ENCODE results near the gene SLC39A13. TPM values are rescaled to one million over a fixed set of nuclear protein-coding genes. Genes with fewer than 3 reads are reported as not detected.

SLC39A13 gene
- total and polyA plus RNA-seq, 12 donors = 8.2 to 92.9 (median 58.6) TPM

DNA sequence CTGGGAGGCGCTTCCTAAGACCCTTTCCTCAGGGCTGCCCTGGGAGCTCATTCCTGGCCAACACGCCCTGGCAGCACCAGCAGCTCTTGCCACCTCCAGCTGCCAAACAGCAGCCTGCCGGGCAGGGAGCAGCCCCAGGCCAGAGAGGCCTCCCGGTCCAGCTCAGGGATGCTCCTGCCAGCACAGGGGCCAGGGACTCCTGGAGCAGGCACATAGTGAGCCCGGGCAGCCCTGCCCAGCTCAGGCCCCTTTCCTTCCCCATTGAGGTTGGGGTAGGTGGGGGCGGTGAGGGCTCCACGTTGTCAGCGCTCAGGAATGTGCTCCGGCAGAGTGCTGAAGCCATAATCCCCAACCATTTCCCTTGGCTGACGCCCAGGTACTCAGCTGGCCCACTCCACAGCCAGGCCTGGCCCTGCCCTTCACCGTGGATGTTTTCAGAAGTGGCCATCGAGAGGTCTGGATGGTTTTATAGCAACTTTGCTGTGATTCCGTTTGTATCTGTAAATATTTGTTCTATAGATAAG lies 7.6 kb downstream of the SLC39A13 start:
- Histone ChIP-seq H3K4me3 (no peak overlapping the region), H3K9me3 (replicated peaks in 1 of 3) (no peaks in the 10 kb centered on the region), H3K4me1 (replicated peaks in 1 of 2) (peaks cover 0 to 14% of the 10 kb centered on the region in 2 donors), H3K27ac (peak overlapping the region in 4 of 5 donors; percentile 55 to 92 (median 68)), H3K27me3 (no peaks in the 10 kb centered on the region), H3K36me3 (replicated peaks in 1 of 2) (peaks cover 0 to 74% of the 10 kb centered on the region in 2 donors)
- peak in 6 of 7 donors; percentile 76 to 88 (median 82) for DNase-seq
- no peak for TF ChIP-seq POLR2A (IDR thresholded peaks at IDR 0.05)
- TF ChIP-seq, protein P1, sequence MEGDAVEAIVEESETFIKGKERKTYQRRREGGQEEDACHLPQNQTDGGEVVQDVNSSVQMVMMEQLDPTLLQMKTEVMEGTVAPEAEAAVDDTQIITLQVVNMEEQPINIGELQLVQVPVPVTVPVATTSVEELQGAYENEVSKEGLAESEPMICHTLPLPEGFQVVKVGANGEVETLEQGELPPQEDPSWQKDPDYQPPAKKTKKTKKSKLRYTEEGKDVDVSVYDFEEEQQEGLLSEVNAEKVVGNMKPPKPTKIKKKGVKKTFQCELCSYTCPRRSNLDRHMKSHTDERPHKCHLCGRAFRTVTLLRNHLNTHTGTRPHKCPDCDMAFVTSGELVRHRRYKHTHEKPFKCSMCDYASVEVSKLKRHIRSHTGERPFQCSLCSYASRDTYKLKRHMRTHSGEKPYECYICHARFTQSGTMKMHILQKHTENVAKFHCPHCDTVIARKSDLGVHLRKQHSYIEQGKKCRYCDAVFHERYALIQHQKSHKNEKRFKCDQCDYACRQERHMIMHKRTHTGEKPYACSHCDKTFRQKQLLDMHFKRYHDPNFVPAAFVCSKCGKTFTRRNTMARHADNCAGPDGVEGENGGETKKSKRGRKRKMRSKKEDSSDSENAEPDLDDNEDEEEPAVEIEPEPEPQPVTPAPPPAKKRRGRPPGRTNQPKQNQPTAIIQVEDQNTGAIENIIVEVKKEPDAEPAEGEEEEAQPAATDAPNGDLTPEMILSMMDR (IDR thresholded peaks at IDR 0.05) = no peak
- intact Hi-C loops (cut with DNase I) = no loop called here
- WGBS, 4 donors = 21 to 39% (median 25%) methylated on average over 7 to 13 of the region's 13 CpGs

DNA sequence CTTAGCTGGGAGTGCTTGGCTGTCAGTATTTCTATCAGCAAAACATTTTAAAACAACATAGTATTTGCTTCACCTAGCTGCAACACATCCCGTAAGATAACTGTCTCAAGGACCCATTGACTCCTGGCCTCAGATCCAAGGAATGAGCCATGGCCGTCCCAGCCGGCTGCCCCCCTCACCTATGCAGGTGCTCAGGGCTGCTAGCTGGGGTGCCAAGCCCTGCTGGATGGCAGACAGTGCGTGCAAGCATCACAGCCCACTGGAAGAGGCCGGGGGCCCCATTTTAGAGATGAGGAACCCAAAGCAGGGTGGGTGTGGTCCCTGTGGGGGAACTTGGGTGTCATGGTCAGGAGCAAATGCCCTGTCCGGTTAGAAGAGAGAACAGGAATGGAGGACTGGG lies 9.3 kb downstream of the SLC39A13 start:
- no peaks in the 10 kb centered on the region for H3K27me3 ChIP-seq
- peaks cover 0 to 14% of the 10 kb centered on the region in 2 donors for H3K4me1 ChIP-seq (replicated peaks in 1 of 2)
- peak overlapping the region in 1 of 5 donors; percentile 40 for H3K27ac ChIP-seq
- H3K36me3 ChIP-seq (replicated peaks in 1 of 2) = peaks cover 0 to 79% of the 10 kb centered on the region in 2 donors
- WGBS, 4 donors = 56 to 85% (median 69%) methylated on average over 1 to 6 of the region's 6 CpGs
- no peak for DNase-seq
- TF ChIP-seq, protein P1 (IDR thresholded peaks at IDR 0.05) = no peak
- H3K9me3 ChIP-seq (replicated peaks in 1 of 3) = no peaks in the 10 kb centered on the region
- H3K4me3 ChIP-seq = no peak overlapping the region
- intact Hi-C loops (cut with DNase I) = no loop called here

DNA sequence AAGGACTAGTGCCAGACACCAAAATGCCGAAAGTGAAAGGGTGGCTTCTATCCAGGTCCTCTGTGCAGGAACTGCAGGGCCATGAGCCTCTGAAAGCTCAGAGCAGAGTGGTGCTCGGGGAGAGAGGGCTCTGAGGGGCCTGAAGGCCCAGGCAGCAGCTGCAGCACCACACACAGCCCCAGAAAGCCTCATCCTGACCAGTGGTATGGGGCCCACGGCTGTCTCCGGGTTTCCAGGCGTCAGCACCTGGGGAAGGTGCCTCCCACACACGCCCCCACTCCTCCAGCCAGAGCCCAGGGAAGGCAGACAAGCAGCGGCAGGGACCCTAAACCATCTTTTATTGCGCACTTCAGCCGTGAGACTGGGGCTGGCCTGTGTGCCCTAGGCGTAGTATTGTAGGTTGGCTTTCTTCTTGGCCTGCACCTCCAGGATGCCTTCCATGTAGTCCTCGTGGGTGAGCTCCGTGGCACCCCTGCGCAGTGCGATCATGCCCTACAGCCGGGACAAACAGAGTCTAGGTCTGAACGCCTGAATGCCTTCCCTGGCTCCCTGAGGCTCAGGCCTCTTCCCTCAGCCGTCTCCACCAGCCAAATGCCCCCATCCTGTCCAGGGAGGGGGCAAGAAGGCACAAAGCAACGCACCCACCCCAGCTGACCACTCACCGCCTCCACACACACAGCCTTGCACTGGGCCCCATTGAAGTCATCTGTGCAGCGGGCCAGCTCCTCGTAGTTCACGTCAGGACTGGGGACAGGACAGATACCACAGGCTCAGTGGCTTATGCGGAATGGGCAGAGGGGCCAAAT lies 10.3 kb downstream of the SLC39A13 start:
- Histone ChIP-seq H3K27me3 (no peaks in the 10 kb centered on the region), H3K27ac (no peak overlapping the region), H3K36me3 (replicated peaks in 1 of 2) (peaks cover 0 to 81% of the 10 kb centered on the region in 2 donors), H3K4me1 (replicated peaks in 1 of 2) (peaks cover 0 to 14% of the 10 kb centered on the region in 2 donors), H3K4me3 (no peak overlapping the region), H3K9me3 (replicated peaks in 1 of 3) (no peaks in the 10 kb centered on the region)
- intact Hi-C loops (cut with DNase I) = no loop called here
- no peak for DNase-seq
- TF ChIP-seq, protein P1 (IDR thresholded peaks at IDR 0.05) = no peak
- no peak for TF ChIP-seq POLR2A (IDR thresholded peaks at IDR 0.05)
- WGBS, 4 donors = 81 to 89% (median 82%) methylated on average over 15 to 23 of the region's 23 CpGs

DNA sequence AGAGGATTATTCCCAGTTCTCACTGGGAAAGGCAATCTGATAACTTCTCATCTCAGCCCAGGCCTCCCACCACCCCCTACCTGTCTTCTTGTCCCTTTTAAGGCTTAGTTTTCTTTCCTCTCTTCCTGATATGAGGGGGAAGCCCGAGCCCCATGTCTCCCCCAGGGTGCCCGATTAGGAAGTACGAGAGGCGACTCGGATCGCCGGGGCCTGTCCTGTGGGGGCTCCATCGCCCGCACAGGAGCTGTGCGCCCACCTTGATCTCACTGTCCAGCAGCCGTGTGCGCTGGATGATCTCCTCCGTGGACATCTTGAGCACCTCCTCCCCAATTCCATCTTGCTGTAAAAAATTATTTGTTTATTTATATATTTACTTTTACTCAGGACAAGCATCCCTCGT lies 17.2 kb downstream of the SLC39A13 start:
- peak overlapping the region in 3 of 4 donors; percentile 85 to 99 (median 96) for H3K4me3 ChIP-seq
- peak in 1 of 7 donors; percentile 20 for DNase-seq
- H3K27me3 ChIP-seq = no peaks in the 10 kb centered on the region
- TF ChIP-seq POLR2A (IDR thresholded peaks at IDR 0.05) = no peak
- TF ChIP-seq, protein P1 (IDR thresholded peaks at IDR 0.05) = no peak
- H3K9me3 ChIP-seq (replicated peaks in 1 of 3) = no peaks in the 10 kb centered on the region
- 0 to 2% (median 1%) methylated on average over 14 of the region's 14 CpGs for WGBS, 4 donors
- peak overlapping the region; percentile 62 to 90 (median 86) for H3K27ac ChIP-seq
- H3K36me3 ChIP-seq (replicated peaks in 1 of 2) = peaks cover 0 to 39% of the 10 kb centered on the region in 2 donors
- intact Hi-C loops (cut with DNase I) = no loop called here
- peaks cover 6 to 15% of the 10 kb centered on the region in 2 donors for H3K4me1 ChIP-seq (replicated peaks in 1 of 2)
